Astrocyte (in vitro differentiated cells and primary cell): Measurements from ENCODE around the gene FAF1. TPM values are rescaled to one million over a fixed set of nuclear protein-coding genes. Genes with fewer than 3 reads are reported as not detected.

ENCODE experiments used
- DNase-seq: peaks from one replicate; pipeline ENCODE4 v3.0.0-alpha.2; 2010; ENCODE audit warnings: low read depth
- FAIRE-seq: peaks from 2 replicates; lab custom pipeline; 2011; peaks lifted over from hg19 to GRCh38; lab: Jason Lieb, UNC
- H2AFZ ChIP-seq: 2 replicates; pipeline ENCODE4 v1.6.0; 2012; ENCODE audit warnings: low read depth, low read length, inconsistent platforms
- H3K27ac ChIP-seq: 2 replicates; pipeline ENCODE4 v1.5.1; 2011; ENCODE audit warnings: low read depth, low read length, inconsistent platforms
- H3K27me3 ChIP-seq: 2 replicates; pipeline ENCODE4 v1.6.0; 2011; ENCODE audit warnings: low read length, inconsistent platforms; ENCODE audit not compliant: insufficient read depth
- H3K36me3 ChIP-seq: 2 replicates; pipeline ENCODE4 v1.5.1; 2011; ENCODE audit warnings: low read length, inconsistent platforms; ENCODE audit not compliant: insufficient read depth
- H3K4me1 ChIP-seq: 2 replicates; pipeline ENCODE4 v1.5.1; 2011; ENCODE audit warnings: low read length, inconsistent platforms; ENCODE audit not compliant: insufficient read depth
- H3K4me2 ChIP-seq: 2 replicates; pipeline ENCODE4 v1.6.0; 2012; ENCODE audit warnings: low read length, inconsistent platforms
- H3K4me3 ChIP-seq: 2 replicates; pipeline ENCODE4 v1.5.1; 2011; ENCODE audit warnings: low read depth, mild to moderate bottlenecking, low read length, inconsistent platforms; ENCODE audit not compliant: insufficient read depth
- H3K79me2 ChIP-seq: 2 replicates; pipeline ENCODE4 v1.6.0; 2012; ENCODE audit warnings: mild to moderate bottlenecking, low read length, inconsistent platforms; ENCODE audit not compliant: insufficient read depth
- H3K9ac ChIP-seq: 2 replicates; pipeline ENCODE4 v1.6.0; 2012; ENCODE audit warnings: mild to moderate bottlenecking, low read length, inconsistent platforms
- H3K9me3 ChIP-seq: 2 replicates; pipeline ENCODE4 v1.5.1; 2012; ENCODE audit warnings: low read depth, mild to moderate bottlenecking, low read length, inconsistent platforms; ENCODE audit not compliant: insufficient read depth
- H4K20me1 ChIP-seq: 2 replicates; pipeline ENCODE4 v1.6.0; 2012; ENCODE audit warnings: low read length, inconsistent platforms; ENCODE audit not compliant: insufficient read depth
- H3K27ac Mint-ChIP-seq: one replicate; pipeline ENCODE4 v1.8.0; 2021; ENCODE audit warnings: mild to moderate bottlenecking, mixed read lengths; ENCODE audit not compliant: unreplicated experiment
- H3K27me3 Mint-ChIP-seq: one replicate; pipeline ENCODE4 v1.8.0; 2021; ENCODE audit warnings: low read depth, mixed read lengths; ENCODE audit not compliant: unreplicated experiment
- H3K36me3 Mint-ChIP-seq: one replicate; pipeline ENCODE4 v1.8.0; 2021; ENCODE audit warnings: low read depth, mixed read lengths; ENCODE audit not compliant: unreplicated experiment
- H3K4me1 Mint-ChIP-seq: one replicate; pipeline ENCODE4 v1.8.0; 2021; ENCODE audit warnings: low read depth, mixed read lengths; ENCODE audit not compliant: unreplicated experiment
- H3K4me3 Mint-ChIP-seq: one replicate; pipeline ENCODE4 v1.8.0; 2021; ENCODE audit warnings: mild to moderate bottlenecking, moderate library complexity, mixed read lengths; ENCODE audit not compliant: unreplicated experiment
- H3K9me3 Mint-ChIP-seq: one replicate; pipeline ENCODE4 v1.8.0; 2021; ENCODE audit warnings: mild to moderate bottlenecking, mixed read lengths; ENCODE audit not compliant: unreplicated experiment
- EZH2 ChIP-seq: IDR thresholded peaks from 2 replicates; pipeline ENCODE4 v1.6.1; 2012; ENCODE audit warnings: mild to moderate bottlenecking, low read length, inconsistent platforms; ENCODE audit not compliant: insufficient read depth
- total RNA-seq: library from RNA; stranded (reverse); gene quantifications from 2 replicates; pipeline ENCODE4 v1.2.1, GENCODE V29; 2021
- TF ChIP-seq, protein P1 (sequence below): IDR thresholded peaks from 2 replicates; pipeline ENCODE4 v1.5.1; 2011; ENCODE audit warnings: low read depth, mild to moderate bottlenecking, inconsistent platforms, low read length, moderate library complexity; ENCODE audit not compliant: insufficient read depth

FAF1 gene
- total RNA-seq, 1 donor from 2014 or later = 35.4 TPM

- DNase-seq (no peak), FAIRE-seq (no peak)
- no peaks in the 10 kb centered on the region for H3K4me1 Mint-ChIP-seq
- Histone ChIP-seq H3K4me2 (no peak overlapping the region), H3K9me3 (no peaks in the 10 kb centered on the region), H3K4me1 (no peaks in the 10 kb centered on the region), H3K36me3 (no peaks in the 10 kb centered on the region), H3K4me3 (no peak overlapping the region), H2AFZ (no peak overlapping the region), H3K9ac (no peak overlapping the region), H3K79me2 (no peaks in the 10 kb centered on the region), H3K27ac (no peak overlapping the region), H3K27me3 (no peaks in the 10 kb centered on the region), H4K20me1 (no peaks in the 10 kb centered on the region)
- peaks cover 29% of the 10 kb centered on the region for H3K27me3 Mint-ChIP-seq
- H3K36me3 Mint-ChIP-seq = no peaks in the 10 kb centered on the region
- H3K9me3 Mint-ChIP-seq = no peaks in the 10 kb centered on the region
- TF ChIP-seq, protein P1, sequence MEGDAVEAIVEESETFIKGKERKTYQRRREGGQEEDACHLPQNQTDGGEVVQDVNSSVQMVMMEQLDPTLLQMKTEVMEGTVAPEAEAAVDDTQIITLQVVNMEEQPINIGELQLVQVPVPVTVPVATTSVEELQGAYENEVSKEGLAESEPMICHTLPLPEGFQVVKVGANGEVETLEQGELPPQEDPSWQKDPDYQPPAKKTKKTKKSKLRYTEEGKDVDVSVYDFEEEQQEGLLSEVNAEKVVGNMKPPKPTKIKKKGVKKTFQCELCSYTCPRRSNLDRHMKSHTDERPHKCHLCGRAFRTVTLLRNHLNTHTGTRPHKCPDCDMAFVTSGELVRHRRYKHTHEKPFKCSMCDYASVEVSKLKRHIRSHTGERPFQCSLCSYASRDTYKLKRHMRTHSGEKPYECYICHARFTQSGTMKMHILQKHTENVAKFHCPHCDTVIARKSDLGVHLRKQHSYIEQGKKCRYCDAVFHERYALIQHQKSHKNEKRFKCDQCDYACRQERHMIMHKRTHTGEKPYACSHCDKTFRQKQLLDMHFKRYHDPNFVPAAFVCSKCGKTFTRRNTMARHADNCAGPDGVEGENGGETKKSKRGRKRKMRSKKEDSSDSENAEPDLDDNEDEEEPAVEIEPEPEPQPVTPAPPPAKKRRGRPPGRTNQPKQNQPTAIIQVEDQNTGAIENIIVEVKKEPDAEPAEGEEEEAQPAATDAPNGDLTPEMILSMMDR = no peak
- no peak for TF ChIP-seq EZH2
- H3K27ac Mint-ChIP-seq = no peak overlapping the region
- no peak overlapping the region for H3K4me3 Mint-ChIP-seq
Measured at GRCh38 chr1:50986653-50987052, 26.6 kb upstream of the FAF1 start.

DNA sequence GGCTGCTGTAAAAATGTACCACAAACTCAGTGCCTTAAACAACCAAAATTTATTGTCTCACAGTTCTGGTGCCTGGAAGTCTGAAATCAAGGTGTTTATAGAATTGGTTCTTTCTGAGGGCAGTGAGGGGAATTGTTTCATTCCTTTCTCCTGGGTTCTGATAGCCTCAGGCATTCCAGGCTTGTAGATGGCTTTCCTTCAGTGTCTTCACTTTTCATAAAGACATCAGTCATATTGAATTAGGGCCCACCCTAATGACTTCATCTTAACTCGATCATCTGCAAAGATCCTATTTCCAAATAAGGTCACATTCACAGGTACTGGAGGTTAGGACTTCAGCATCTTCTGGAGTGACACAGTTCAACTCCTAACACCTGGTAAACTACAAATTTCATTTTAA is 25.0 kb upstream of the FAF1 start:
- DNase-seq = no peak
- TF ChIP-seq, protein P1 = no peak
- TF ChIP-seq EZH2 = no peak
- Histone ChIP-seq H3K27ac (no peak overlapping the region), H2AFZ (no peak overlapping the region), H3K9ac (no peak overlapping the region), H3K4me2 (no peak overlapping the region), H3K36me3 (no peaks in the 10 kb centered on the region), H4K20me1 (no peaks in the 10 kb centered on the region), H3K27me3 (no peaks in the 10 kb centered on the region), H3K79me2 (no peaks in the 10 kb centered on the region), H3K4me3 (no peak overlapping the region), H3K4me1 (no peaks in the 10 kb centered on the region), H3K9me3 (no peaks in the 10 kb centered on the region)
- H3K27ac Mint-ChIP-seq = no peak overlapping the region
- FAIRE-seq = no peak
- H3K4me1 Mint-ChIP-seq = no peaks in the 10 kb centered on the region
- peaks cover 38% of the 10 kb centered on the region for H3K27me3 Mint-ChIP-seq
- H3K4me3 Mint-ChIP-seq = no peak overlapping the region
- H3K36me3 Mint-ChIP-seq = no peaks in the 10 kb centered on the region
- no peaks in the 10 kb centered on the region for H3K9me3 Mint-ChIP-seq

- no peak overlapping the region for H3K27ac Mint-ChIP-seq
- DNase-seq (no peak), FAIRE-seq (no peak)
- Histone ChIP-seq H3K4me3 (no peak overlapping the region), H3K36me3 (no peaks in the 10 kb centered on the region), H3K4me1 (peaks cover 4% of the 10 kb centered on the region), H3K9ac (no peak overlapping the region), H3K79me2 (no peaks in the 10 kb centered on the region), H3K4me2 (no peak overlapping the region), H2AFZ (no peak overlapping the region), H3K9me3 (no peaks in the 10 kb centered on the region), H3K27ac (no peak overlapping the region), H3K27me3 (no peaks in the 10 kb centered on the region), H4K20me1 (no peaks in the 10 kb centered on the region)
- H3K9me3 Mint-ChIP-seq = no peaks in the 10 kb centered on the region
- peaks cover 53% of the 10 kb centered on the region for H3K27me3 Mint-ChIP-seq
- H3K36me3 Mint-ChIP-seq = no peaks in the 10 kb centered on the region
- no peaks in the 10 kb centered on the region for H3K4me1 Mint-ChIP-seq
- TF ChIP-seq EZH2 = no peak
- TF ChIP-seq, protein P1 = no peak
- H3K4me3 Mint-ChIP-seq = no peak overlapping the region
Measured at GRCh38 chr1:50983219-50983802, 23.2 kb upstream of the FAF1 start.
